Breast epithelium (tissue), 4 donors: ENCODE data around the gene NHLRC2. TPM values are rescaled to one million over a fixed set of nuclear protein-coding genes. Genes with fewer than 3 reads are reported as not detected.

Source experiments
- DNase-seq, 2 donors: peaks; one replicate each; pipeline ENCODE4 v3.0.0-alpha.2; 2019; ENCODE audit warnings: low spot score in 2 of 2
- H3K27ac ChIP-seq, 2 donors: fragments of 200-600 bp; sonication (generic) in 1 of 2; one replicate each; pipeline ENCODE4 v1.5.1; 2016 to 2019; ENCODE audit warnings: mild to moderate bottlenecking in 1 of 2
- H3K27me3 ChIP-seq, 2 donors: fragments of 200-600 bp; sonication (generic) in 1 of 2; one replicate each; pipeline versions ENCODE4 v1.5.1 to v1.6.0; 2017 to 2019; ENCODE audit warnings: control low read depth in 1 of 2, mild to moderate bottlenecking in 1 of 2
- H3K36me3 ChIP-seq: fragments of 200-600 bp; one replicate; pipeline ENCODE4 v1.5.1; 2019
- H3K4me1 ChIP-seq, 2 donors: fragments of 200-600 bp; sonication (generic); one replicate each; pipeline ENCODE4 v1.5.1; 2016 to 2019; ENCODE audit warnings: control low read depth in 1 of 2
- H3K4me3 ChIP-seq, 3 donors: fragments of 200-600 bp; sonication (generic); 1 replicate in 2 of 3; 2 replicates in 1 of 3; pipeline ENCODE4 v1.5.1; 2016 to 2019; ENCODE audit warnings: mild to moderate bottlenecking in 3 of 3, moderate library complexity in 2 of 3
- H3K9me3 ChIP-seq, 2 donors: fragments of 200-600 bp; sonication (generic) in 1 of 2; one replicate each; pipeline ENCODE4 v1.5.1; 2016 to 2019; ENCODE audit warnings: control low read depth in 1 of 2
- CTCF ChIP-seq, 3 donors: fragments of 450-650 bp; IDR thresholded peaks; one replicate each; pipeline ENCODE4 v1.5.1; 2016 to 2017; ENCODE audit warnings: antibody characterized with exemption in 3 of 3, mild to moderate bottlenecking in 3 of 3, moderate library complexity in 3 of 3
- POLR2A ChIP-seq: fragments of 450-650 bp; IDR thresholded peaks from one replicate; pipeline ENCODE4 v1.6.1; 2016; ENCODE audit warnings: antibody characterized with exemption, mild to moderate bottlenecking, moderate library complexity
- POLR2AphosphoS5 ChIP-seq, 3 donors: sonication (generic); formaldehyde crosslinking; IDR thresholded peaks; one replicate each; pipeline ENCODE4 v1.6.1; 2017; ENCODE audit warnings: antibody characterized with exemption in 3 of 3
- intact Hi-C: fragments of 100-400 bp; cut with DNase I; formaldehyde crosslinking; loops from one replicate; pipeline ENCODE4 v1.15.1; 2023; ENCODE audit warnings: low total_unique reads
- total RNA-seq, 3 donors: library from RNA; depleted of rRNA; stranded (reverse); fragments of >200 nt; gene quantifications; one replicate each; pipeline ENCODE4 v1.1.0, GENCODE V29; 2016

Gene NHLRC2
- total RNA-seq, 3 donors from 2014 or later = 36.4 to 84.3 (median 56.0) TPM

- intact Hi-C loops = no loop called here
- Histone ChIP-seq H3K4me3 (no peak overlapping the region), H3K27ac (no peak overlapping the region)
Observed at GRCh38 chr10:113924664-113925063, 70.2 kb downstream of the NHLRC2 start.

DNA sequence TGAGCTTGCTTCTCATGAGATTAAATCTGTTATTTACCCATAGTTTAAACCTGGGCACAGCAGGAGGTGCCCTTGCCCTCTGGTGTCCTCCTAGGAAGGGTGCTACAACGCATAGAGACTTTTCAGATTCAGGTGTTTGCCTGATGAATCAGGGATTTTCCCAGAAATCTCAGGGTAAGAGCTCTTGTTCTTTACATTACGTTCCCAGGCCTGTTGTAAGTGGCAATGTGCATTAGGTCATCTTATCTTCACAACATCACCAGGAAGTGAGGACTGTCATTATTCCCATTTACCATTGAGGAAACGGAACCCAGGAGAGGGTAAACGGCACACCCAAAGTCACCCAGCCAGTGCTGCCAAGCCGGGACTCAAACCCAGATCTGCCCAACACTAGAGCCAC is 73.0 kb downstream of the NHLRC2 start:
- H3K4me3 ChIP-seq = no peak overlapping the region
- H3K4me1 ChIP-seq = no peaks in the 10 kb centered on the region
- H3K9me3 ChIP-seq = no peaks in the 10 kb centered on the region
- H3K27me3 ChIP-seq = no peaks in the 10 kb centered on the region
- DNase-seq = no peak
- no peak overlapping the region for H3K27ac ChIP-seq
- TF ChIP-seq CTCF (IDR thresholded peaks at IDR 0.05) = no peak
- no peak for TF ChIP-seq POLR2A
- no peak for TF ChIP-seq POLR2AphosphoS5 (IDR thresholded peaks at IDR 0.05)
- intact Hi-C loops = no loop called here
- no peaks in the 10 kb centered on the region for H3K36me3 ChIP-seq

More at GRCh38 chr10:113924664-113925063, 70.2 kb downstream of the NHLRC2 start:
- H3K27me3 ChIP-seq = no peaks in the 10 kb centered on the region
- no peak for DNase-seq
- H3K9me3 ChIP-seq = no peaks in the 10 kb centered on the region
- H3K36me3 ChIP-seq = no peaks in the 10 kb centered on the region
- no peaks in the 10 kb centered on the region for H3K4me1 ChIP-seq
- no peak for TF ChIP-seq POLR2AphosphoS5 (IDR thresholded peaks at IDR 0.05)
- no peak for TF ChIP-seq POLR2A
- no peak for TF ChIP-seq CTCF (IDR thresholded peaks at IDR 0.05)

GRCh38 chr10:113928830-113929229 is 74.4 kb downstream of the NHLRC2 start:
- Histone ChIP-seq H3K27ac (no peak overlapping the region), H3K4me1 (no peaks in the 10 kb centered on the region), H3K36me3 (no peaks in the 10 kb centered on the region), H3K9me3 (no peaks in the 10 kb centered on the region), H3K4me3 (no peak overlapping the region), H3K27me3 (no peaks in the 10 kb centered on the region)
- no peak for DNase-seq
- intact Hi-C loops = no loop called here
- TF ChIP-seq CTCF (IDR thresholded peaks at IDR 0.05) = no peak
- TF ChIP-seq POLR2A = no peak
- TF ChIP-seq POLR2AphosphoS5 (IDR thresholded peaks at IDR 0.05) = no peak

DNA sequence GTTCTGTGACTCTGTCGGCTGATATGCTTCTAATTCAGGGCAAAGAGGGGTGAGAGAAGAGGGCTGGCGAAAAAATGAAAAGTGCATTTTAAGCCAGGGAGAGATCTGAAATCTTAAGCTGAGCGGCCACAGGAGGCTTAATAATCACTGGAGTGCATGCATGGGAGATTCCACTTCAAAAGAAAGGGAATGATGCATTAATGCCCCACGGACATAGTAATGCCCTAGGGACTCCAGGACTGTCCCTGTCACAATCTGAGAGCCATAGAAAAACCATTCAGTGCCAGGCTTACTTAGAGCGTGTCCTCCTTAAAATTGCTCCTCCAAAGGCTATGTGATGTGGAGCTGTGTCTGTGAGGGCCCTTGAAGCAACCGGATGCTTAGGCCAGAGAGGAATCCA is 75.1 kb downstream of the NHLRC2 start:
- H3K9me3 ChIP-seq = no peaks in the 10 kb centered on the region
- no peak for DNase-seq

DNA sequence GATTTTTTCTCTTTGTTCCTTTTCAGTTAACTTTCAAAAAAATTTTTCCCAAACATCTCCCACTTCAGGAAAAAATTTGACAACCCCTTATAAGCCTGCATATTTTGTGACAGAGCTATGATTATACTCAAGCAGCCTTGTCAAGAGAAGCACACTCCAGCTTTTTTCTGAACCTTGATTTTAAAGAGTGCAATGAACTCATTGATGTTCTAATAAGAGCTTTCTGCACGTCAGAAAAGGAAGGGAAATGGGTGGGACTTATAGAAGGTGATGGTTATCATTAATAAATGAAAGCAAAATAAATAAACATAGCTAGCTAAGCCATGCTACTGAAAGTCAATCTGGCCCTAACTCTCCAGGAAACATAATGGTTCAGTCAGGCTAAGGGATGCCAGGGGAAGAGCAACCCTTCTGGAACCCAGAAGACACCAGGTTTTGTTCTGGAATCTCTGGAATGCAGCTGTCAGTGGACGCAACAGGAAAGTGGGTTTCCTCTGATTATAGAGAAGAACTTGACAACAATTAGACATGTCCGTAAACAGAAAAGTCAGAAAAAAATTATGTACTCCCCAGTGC is 76.1 kb downstream of the NHLRC2 start:
- no peaks in the 10 kb centered on the region for H3K27me3 ChIP-seq
- H3K9me3 ChIP-seq = no peaks in the 10 kb centered on the region
- no peaks in the 10 kb centered on the region for H3K36me3 ChIP-seq
- no peak overlapping the region for H3K4me3 ChIP-seq
- no peak for DNase-seq
- H3K4me1 ChIP-seq = no peaks in the 10 kb centered on the region
- intact Hi-C loops = no loop called here
- TF ChIP-seq CTCF (IDR thresholded peaks at IDR 0.05) = no peak
- no peak for TF ChIP-seq POLR2A
- TF ChIP-seq POLR2AphosphoS5 (IDR thresholded peaks at IDR 0.05) = no peak
- H3K27ac ChIP-seq = no peak overlapping the region

More for the DNA sequence above, 75.1 kb downstream of the NHLRC2 start:
- Histone ChIP-seq H3K36me3 (no peaks in the 10 kb centered on the region), H3K27ac (no peak overlapping the region), H3K4me1 (no peaks in the 10 kb centered on the region), H3K27me3 (no peaks in the 10 kb centered on the region), H3K4me3 (no peak overlapping the region)
- TF ChIP-seq POLR2AphosphoS5 (IDR thresholded peaks at IDR 0.05) = no peak
- no peak for TF ChIP-seq CTCF (IDR thresholded peaks at IDR 0.05)
- TF ChIP-seq POLR2A = no peak
- intact Hi-C loops = no loop called here
